HL-60/S4 treated with retinoic acid at 250 ng/mL for 4 days and 3 days (cell line): ENCODE results near the gene PMEL.
"Not testable (repeated sequence)": the region's sequence is repeated elsewhere in the genome, so short reads cannot be mapped to it uniquely, and the experiment has no call there.

ENCODE experiments used
- in situ Hi-C: fragments of 300-500 bp; cut with MboI; formaldehyde crosslinking; loops from 2 replicates; pipeline ENCODE4 v1.7.0; 2022; ENCODE audit warnings: low sequenced_read_pairs

The PMEL gene

DNA sequence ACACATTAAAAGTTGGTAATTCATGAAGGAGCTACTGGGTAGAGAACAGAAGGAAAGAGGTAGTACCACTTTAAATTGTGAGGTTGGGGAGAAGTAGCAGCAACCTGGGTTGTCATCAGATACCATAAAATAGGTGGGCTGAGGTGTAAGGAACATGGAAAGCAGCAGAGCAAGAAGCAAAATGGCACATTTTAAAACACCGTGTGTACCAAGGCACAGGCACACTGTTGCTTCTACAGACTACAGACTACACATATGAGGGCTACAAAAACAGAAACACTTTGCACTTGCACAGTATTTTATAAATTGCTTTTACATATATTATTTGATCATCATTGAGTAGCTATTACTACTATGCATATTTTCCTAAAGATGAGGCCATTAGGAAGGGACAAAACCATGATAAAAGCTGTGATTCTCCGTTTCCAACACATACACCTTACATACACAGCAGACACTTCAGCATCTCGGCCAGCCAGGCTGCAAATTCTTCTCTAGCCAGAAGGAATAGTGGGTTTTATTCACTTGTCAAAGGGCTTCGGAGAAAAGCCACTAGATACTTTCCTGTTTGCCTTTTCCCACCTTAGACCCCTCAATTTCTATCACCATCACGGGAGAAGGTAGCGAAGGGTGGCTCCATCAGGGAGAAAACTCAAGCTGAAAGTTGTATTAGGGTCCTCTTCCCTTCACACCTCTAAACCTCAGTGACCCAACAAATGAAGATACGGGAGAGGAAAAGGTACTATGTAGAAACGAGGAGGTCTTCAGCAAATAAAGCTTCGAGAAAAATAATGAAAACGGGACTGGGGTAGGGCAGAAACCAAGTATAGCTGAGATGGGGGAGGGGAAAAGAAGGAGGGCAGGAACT is 39.7 kb downstream of the PMEL start:
- in situ Hi-C loops = no loop called here

DNA sequence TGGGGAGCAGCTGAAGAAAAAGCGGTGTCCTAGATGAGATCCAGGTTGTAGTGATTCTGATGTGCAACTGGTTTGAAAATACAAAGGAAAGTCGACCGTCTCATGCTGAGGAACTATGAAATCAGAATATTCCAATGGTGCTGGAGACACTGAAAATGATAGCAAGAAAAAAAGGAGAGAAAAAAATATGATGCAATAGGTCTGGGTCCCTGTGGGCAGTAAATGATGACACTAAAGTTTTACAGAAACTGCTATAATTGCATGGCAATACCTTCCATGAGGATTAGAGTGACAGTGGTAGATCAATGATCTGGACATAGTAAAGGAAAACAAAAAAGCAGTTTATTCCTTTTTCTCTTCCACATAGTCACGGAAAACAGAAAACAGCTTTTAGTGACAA is 40.5 kb downstream of the PMEL start:
- in situ Hi-C loops = no loop called here

- in situ Hi-C loops = not testable (repeated sequence)
Observed at GRCh38 chr12:55923648-55924047, 42.2 kb downstream of the PMEL start.

DNA sequence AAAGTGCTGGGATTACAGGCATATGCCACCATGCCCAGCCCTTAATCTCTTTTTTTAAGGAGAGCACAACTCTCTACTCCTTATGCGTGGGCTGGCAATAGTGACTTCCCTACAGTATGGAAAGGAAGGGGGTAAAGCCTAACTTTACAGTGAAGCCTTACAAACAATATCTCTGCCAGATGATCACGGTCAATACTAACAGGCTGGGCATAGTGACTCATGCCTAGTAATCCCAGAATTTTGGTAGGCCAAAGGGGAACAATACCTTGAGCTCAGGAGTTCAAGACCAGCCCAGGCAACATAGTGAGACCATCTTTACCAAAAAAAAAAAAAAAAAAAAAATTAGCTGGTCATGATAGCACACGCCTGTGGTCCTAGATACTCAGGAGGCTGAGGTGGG is 43.7 kb downstream of the PMEL start:
- in situ Hi-C loops = no loop called here

- in situ Hi-C loops = not testable (repeated sequence)
Observed at GRCh38 chr12:55919032-55919431, 46.8 kb downstream of the PMEL start.

- in situ Hi-C loops = no loop called here
Observed at GRCh38 chr12:55915482-55915859, 50.4 kb downstream of the PMEL start.

GRCh38 chr12:55912908-55913307 is 52.9 kb downstream of the PMEL start:
- in situ Hi-C loops = no loop called here

GRCh38 chr12:55909513-55909884 is 56.3 kb downstream of the PMEL start:
- in situ Hi-C loops = no loop called here

GRCh38 chr12:55908726-55909512 is 56.9 kb downstream of the PMEL start:
- in situ Hi-C loops = no loop called here

DNA sequence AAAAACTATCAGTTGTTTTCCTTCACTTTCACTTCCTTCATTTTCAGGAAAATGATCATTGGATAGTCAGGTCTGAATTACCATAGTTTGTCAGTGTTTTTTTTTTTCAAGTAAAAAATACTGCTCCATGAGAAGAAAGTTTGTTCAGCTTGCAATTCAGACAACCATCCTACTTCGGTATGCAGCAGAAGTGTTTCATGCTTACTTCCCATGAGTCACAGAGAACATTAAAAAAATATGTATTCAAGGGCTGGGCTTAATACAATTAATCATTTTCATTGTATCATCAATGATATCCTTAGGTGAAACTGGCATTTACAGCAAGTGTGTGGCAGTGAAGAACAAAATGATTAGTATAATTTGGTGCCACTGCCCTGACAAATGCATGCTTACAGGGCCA is 59.8 kb downstream of the PMEL start:
- in situ Hi-C loops = no loop called here
